IPS-11a (cell line): Measurements from ENCODE around the gene TMEM18.
"Not testable (repeated sequence)": the region's sequence is repeated elsewhere in the genome, so short reads cannot be mapped to it uniquely, and the experiment has no call there.

Experiments
- H3K4me3 ChIP-seq: one replicate; pipeline ENCODE4 v1.5.1; 2013; ENCODE audit warnings: low read depth, low read length, control low read depth

TMEM18 gene

DNA sequence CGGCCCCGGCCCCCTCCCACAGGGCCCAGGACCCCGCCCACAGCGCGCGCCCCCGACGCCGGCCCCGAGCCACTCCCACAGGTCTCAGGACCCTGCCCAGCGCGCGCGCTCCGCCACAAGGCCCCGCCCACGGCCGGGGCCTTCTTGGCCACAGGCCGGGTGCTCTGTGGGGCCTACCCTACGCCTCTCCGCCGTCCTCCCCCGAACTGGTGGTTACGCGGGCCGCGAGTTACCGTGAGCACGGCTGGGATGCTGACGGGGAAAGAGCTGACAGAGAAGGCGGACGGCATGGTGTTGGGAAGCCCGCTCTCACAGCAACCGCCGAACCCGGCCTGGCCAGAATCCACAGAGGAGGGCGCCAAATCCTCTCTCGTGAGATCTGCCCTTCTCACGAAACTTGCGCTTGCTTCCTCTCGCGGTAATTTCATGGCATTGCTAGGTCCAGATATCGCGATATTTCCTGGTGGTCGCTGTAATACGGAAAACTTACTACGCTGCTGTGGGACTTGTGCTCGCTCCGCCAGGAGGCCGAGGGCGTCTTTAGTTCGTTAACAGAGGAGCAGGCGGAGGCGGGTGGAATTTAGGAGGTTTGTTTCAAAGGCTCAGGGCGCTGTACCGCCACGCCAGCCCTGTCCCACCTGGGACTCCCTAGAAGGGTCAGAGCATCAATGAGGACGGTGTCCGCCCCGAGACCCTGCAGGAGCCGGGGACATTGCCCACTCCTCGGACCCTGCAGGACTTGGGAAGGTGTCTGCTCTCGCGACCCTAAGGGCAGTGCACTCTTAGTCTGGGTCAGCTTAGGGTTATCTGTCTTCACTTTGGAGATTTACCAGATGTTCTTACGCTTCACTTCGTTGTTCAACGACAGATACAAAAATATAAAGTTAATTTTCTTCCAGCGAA, at the start of gene TMEM18:
Gene TMEM18, minus strand, starts transcription at position 351 of the 903 bp plus-strand sequence. Its CDS starts 61 bp downstream, at position 290.
- H3K4me3 ChIP-seq = peak within 1 kb of the TSS; percentile 94

DNA sequence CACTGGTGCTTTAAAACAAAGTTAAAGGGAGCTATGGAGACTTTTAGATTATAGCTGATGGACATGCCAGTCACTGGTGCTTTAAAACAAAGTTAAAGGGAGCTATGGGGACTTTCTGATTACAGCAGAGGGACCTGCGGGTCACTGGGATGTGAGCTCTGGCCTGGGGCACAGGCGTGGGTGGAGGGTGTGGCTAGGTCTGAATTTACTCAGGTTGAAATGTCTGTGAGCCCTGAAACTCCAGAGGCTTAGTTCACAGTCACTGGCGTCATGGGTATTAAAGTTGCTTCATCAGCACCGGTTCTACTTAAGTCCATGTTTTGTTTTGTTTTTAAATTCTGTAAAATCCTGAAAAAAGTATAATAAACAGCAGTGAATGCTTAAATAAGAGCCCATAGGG, 49.0 kb upstream of the TMEM18 start:
- no peak overlapping the region for H3K4me3 ChIP-seq

DNA sequence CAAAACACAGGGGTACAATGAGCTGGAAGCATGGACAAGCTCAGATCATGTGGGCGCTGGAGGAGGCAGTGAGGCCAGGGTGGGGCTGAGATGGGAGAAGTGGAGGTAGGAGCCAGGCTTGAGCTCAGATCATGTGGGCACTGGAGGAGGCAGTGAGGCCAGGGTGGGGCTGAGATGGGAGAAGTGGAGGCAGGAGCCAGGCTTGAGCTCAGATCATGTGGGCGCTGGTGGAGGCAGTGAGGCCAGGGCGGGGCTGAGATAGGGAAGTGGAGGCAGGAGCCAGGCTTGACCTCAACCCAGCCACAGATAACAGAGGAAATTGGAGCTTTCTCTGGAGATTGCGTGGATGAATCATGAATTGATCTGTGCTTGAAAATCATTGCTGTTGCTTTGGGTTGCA, 48.3 kb upstream of the TMEM18 start:
- no peak overlapping the region for H3K4me3 ChIP-seq

DNA sequence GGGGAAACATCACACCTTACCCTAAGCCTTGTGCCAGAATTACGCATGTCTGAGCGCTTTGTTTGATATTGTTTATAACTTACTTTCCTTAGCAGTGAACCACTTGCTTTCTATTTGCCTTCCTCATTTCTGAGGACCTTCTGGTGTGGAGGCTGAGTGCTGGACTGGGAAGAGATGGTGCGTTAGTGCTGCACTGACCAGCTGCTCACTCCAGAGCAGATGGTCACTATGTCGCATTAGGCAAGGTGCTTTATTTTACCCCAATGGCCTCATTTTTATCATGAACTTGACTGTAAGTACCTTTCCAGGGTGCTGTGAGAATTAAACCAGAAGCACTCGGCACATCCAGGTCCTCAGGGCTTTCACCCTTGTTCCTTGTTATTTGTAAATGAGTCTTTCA, 46.6 kb upstream of the TMEM18 start:
- H3K4me3 ChIP-seq = no peak overlapping the region

DNA sequence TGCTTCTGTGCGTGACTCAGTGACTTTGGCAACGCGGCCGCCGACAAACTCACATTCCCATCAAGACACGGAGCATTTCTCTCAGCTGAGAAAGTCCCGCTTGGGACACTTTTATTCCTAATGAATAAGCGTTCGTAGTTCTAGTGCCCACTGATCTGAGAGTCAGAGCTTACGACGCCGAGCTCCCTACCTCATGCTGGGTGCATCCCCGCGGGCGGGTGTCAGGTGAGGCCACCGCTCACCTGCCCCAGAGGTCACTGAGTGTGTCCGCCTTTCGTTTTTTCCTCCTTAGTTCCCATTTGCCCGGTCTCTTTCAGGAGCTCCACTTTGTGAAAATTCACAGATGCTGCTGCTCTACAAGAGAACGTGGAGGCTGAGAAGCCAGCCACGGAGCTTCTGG, 43.6 kb upstream of the TMEM18 start:
- H3K4me3 ChIP-seq = no peak overlapping the region

DNA sequence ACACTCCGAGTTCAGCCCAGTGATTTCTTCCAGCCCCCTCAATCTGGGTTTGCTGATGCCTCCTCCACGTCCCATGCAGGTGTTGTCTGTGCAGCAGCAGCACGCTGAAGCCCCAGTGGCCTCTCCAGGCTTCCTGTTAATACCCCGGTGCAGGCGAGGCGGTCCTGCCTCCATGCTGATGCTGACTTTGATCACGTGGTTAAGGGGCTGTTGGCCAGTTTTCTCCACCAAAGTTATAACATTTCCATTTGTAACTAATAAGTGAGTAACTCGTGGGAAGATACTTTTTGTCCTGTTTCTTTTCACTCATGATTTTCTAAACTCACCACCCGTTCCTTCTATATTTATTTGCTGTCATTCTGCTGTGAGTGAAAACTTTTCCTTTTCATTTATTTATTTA, 42.5 kb upstream of the TMEM18 start:
- H3K4me3 ChIP-seq = no peak overlapping the region

DNA sequence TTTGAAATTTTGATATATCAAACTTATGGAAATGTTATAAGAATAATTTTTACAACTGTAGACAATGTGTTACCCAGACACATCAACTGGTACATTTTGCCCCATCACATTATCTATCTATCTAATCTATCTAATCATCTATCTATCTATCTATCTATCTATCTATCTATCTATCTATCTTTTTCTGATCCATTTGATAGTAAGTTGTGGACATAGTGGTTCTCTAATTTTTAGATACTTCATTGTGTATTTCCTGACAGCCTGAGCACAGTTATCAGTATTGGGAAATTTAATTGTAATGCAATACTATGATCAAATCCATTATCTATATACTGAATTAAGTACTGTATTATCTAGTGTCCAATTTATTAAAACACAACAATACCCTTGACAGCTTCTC, 42.0 kb upstream of the TMEM18 start:
- no peak overlapping the region for H3K4me3 ChIP-seq

DNA sequence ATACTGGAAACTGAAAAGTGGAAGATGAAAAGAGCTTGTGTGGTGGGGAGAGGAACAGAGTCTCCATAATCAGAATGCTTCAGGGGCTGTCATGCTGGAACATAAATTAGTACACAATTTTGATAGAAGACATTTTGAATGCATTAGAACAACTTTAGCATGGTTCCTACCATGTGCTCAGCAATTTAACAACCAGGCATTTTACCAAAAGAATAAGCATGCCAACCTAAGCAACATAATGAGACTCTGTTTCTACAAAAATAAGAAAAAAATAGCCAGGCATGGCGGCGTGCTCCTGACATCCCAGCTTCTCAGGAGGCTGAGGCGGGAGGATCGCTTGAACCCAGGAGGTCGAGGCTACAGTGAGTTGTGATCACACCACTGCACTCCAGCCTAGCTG, 40.5 kb upstream of the TMEM18 start:
- H3K4me3 ChIP-seq = no peak overlapping the region

DNA sequence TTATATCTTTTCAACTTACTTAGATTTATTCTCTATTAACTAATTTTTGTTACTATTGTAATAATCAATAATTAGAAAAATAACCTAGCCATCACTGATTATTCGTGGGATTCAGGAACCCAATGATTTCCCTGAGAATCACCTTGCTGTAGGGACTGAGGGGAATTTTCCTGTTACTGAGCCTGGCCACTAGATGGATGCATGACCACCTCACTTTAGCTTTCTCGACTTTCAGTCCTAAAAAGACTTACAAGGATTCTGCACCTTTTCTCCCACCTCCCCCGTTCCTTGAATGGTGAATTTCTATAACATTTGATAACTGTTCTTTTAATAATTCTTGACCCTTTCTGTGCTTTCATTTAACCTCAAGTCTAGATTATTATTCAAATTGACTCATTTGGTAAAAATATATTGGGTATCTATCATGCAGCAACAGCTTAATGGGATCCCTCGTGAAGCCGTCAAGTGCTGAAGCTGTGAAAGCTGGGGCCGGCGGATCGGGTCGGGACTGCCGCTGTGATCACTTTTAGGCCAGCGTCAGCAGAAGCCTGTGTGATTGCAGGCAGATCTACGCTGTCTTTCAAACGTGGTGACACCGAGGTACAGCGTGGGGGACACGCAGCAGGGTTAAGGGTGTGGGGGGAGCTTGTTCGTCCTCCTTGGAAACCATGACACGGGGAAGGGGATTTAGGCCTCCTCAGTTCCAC, 38.8 kb upstream of the TMEM18 start:
- H3K4me3 ChIP-seq = no peak overlapping the region

DNA sequence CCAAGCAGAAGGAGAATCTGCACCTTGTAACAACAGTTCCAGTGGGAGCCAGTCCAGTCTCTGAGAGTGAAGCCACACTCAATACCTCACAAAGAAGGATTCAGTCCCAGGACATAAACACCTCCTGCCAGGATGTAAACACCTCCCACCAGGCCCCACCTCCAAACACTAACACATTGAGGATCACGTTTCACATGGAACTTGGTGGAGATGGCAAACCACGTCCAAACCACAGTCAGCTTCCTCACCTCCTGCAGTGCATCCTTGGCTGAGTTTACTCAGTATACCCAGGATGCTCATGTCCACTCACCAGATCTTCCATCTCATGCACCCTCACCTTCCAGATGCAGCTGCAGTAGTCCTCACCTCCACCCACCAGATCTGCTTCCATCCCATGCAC, 37.8 kb upstream of the TMEM18 start:
- no peak overlapping the region for H3K4me3 ChIP-seq

DNA sequence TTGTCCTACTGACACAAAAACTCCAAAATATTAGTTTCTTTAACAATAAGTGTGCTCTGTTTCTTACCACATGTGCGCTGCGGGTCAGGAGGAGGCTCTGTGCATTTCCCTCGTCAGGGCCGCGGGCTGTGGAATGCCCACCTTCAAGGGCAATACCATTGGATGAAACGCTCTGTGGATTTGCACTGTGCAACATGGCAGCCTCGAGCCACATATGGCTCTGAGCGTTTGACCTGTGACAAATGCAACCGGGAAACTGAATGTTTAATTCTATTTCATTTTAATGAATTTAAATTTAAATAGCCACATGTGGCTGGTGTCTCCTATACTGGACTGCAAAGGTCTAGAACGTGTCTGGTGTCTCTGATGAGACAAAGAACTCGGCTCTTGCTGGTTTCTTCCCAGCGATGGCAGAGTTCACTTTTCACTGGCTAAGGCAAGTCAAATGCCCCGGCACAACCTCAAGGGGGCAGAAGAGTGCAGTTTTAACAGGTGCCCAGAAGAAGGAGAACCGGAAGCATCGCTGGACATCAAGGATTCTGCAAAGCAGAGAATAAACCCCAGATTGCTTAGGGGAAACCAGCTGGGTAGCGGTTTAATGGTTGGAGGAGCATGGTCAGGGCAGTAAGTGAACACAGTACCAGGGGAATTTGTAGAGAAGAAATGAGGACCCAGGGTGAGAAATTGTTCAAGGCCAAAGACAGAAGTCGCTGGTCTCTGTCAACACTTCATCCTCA, 37.0 kb upstream of the TMEM18 start:
- H3K4me3 ChIP-seq = no peak overlapping the region

DNA sequence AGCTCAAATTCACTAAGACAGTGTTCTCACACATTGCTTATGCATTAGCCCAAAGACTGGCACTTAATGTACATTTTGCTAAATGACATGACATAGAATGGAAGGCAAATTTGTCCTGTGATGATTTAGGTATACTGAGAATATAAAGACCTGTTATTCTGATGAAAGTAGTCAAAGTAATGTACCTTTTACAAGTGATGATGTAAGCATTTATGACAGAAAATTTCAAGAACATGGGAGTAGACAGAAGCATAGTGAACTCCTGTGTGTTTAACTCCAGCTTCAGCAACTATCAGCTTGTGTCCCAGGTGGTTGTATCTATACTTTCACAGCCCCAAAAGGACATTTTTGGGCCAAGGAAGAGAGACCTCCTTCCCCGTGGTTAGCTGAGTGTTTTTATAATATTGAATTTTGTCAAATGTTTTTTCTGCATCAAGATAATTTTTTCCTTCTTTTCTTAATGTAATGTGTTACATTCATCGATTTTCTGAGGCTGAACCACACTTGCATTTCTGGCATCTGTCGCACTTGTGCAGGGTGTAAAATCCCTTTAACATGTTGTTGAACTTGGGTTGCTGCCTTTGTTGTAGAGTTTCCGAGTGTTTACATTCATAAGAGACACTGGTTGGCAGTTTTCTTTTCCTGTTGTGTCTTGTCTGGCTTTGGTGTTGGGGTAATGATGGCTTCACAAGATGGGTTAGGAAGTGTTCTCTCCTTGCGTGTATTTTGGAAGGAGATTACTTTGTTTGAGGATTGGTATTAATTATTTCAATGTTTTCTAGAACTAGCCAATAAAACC, 33.9 kb upstream of the TMEM18 start:
- no peak overlapping the region for H3K4me3 ChIP-seq

DNA sequence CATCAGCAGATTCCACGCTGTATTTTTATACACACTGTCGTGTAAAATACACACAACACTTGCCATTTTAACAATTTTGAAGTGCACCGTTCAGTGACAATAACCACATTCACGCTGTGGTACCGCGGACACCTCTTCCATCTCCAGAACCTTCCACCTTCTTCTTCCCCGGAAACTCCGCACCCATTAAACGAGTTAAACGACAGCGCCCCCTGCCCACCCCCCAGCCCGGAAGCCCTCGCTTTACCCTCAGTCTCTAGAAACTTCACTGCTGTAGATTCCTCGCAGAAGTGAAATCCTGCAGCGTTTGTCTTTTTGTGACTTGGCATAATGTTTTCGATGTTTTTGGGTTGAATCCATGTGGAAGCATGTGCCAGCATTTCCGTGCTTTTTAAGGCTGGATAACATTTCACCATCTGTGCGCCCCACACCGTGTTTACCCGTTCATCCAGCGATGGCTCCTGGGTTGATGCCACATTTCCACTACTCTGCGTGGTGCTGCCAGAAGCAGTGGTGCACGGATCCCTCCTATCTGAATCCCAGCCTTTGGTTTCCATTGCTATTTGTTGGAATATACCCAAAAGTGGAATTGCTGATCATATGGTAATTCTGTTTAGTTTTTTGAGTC, 32.0 kb upstream of the TMEM18 start:
- H3K4me3 ChIP-seq = no peak overlapping the region

DNA sequence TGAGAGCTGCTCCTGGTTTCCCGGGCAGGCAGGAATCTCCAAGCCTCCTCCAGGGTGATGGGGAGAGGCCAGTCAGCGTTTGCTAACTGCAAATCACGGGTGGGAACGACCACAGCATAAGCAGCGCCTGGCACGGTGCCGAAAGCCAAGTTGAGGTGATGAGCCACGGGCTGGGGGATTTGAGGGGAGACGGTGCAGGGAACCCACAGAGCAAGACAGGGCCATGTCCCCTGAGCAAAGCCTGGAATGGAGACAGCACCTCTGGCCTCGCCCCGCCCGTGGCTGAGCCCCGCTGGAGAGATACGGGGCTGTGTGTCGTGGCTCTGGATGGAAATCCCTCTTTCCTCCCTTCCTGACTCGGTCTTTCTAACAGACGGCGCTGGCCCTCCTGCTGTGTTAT, 31.5 kb upstream of the TMEM18 start:
- H3K4me3 ChIP-seq = no peak overlapping the region

DNA sequence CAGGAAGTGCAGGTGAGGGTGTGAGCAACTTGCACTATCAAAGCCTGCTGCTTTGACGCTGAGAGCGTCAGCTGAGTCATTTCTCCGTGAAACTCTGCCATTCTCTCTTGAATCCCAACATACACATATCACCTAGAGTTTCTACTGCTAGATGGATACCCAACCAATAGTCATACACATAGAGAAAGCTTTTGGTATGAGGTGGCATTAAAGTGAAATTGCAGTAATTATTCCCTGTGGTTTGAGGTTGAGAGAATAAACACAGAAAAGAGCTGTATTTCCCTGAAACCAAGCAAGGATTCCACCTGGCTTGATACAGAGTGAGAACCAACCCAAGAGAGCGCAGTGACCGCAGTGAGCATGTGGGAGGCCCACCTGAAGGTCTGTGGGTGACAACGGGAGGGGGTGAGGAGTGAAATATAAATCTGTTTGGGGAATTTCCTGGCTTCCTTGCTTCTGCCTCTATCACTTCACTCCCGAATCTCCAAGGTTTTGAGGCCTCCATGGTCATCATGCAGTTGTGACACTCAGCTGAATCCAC, 28.8 kb upstream of the TMEM18 start:
- no peak overlapping the region for H3K4me3 ChIP-seq

DNA sequence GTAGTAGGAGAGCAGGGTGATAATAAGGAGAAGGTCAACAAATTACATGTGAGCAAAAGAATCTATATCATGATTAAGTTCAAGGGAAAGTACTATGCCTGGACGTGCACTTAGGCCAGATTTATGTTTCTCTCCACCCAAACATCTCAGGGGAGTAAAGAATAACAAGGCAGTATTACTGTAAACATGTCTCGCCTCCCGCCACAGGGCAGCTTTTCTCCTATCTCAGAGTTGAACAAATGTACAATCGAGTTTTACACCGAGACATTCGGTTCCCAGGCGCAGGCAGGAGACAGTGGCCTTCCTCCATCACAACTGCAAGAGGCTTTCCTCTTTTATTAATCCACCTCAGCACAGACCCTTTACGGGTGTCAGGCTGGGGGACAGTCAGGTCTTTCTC, 25.6 kb upstream of the TMEM18 start:
- H3K4me3 ChIP-seq = not testable (repeated sequence)

DNA sequence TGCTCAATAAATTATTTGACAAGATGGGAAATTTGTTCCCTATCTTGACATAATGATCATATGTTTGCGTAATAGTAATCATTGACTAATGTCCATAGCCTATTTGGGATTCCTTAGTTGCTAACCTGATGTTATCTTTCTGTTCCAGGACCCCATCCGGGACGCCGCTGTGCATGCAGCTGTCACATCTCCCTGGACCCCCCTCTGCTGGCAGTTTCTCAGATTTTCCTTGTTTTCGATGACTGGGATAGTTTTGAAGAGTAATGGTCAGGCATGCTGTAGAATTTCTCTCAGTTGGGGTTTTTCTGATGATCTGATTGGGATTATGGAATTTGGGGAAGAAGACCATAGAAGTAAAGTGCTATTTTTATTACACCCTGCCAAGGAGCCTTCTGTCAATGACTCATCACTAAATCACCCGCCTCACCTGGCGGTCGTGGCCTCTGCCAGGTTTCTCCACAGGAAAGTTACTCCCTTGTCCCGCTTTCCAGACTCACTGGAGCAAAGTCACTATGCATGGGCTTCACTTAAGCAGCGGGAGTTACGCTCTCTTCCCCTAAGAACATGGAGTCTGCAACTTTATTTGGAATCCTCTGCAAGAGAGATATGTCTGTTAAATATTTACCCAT, 19.9 kb upstream of the TMEM18 start:
- no peak overlapping the region for H3K4me3 ChIP-seq

DNA sequence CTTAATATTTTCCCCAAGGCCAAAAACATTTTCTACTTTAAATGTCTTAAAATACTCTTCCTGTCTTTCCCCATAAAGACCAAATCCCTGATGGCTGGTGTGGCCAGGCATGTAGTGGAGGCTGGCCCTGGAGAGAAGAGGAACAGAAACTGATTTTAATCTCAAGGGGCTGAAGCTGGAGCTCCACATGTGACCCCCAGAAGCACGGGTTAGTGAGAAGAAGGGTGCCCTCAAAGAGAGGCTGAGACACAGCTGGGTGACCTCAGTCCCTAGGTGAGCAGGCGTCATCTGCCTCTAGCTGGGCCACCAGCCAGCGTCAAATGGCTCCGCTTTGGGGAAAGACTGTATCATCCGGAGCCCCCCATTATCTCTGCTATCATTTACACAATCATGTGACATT, 19.3 kb upstream of the TMEM18 start:
- H3K4me3 ChIP-seq = no peak overlapping the region

DNA sequence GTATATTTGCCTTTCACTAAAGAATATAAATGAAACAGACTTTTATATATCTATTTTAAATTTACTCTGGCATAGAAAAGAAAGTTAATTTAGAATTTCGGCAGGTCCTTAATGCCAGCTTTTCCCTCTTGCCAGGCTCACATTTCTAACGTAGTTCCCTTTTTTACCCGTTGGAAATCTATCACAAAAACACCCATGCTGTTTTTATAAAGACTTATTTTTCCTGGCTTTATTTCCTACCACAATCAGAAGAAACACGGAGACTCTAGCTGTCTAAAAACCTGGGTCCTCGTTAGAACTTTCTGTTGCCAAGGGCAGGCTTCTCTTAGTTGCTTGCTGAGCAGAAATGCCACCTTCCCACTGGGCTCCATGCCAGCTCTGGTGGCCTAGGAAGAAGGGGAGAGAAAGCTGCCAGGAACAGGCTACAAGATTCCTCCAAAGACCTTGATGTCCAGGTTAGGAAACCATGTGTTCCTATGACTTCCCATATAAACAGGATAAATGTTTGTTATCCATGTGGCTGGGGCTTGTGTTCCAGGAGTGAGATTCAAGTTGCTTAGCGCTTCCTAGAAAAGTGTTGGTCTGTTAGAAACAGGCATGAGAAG, 17.8 kb upstream of the TMEM18 start:
- H3K4me3 ChIP-seq = no peak overlapping the region
